Right lobe of liver (tissue), 4 donors: ENCODE results near the gene CLDN24.

Experiments
- CTCF ChIP-seq, 4 donors: fragments of 200-600 bp in 3 of 4; fragments of 450-650 bp in 1 of 4; IDR thresholded peaks; one replicate each; pipeline versions ENCODE4 v1.5.1 to v1.8.0; 2016 to 2022; ENCODE audit warnings: antibody characterized with exemption in 4 of 4, mild to moderate bottlenecking in 2 of 4
- POLR2A ChIP-seq: fragments of 450-650 bp; IDR thresholded peaks from one replicate; pipeline ENCODE4 v1.6.1; 2017; ENCODE audit warnings: antibody characterized with exemption, mild to moderate bottlenecking
- donor health status: DM: no; HTN: no; CAD: no.
- donor health status: DM: no; HTN: no; CAD: no.
- donor health status: DM: no; HTN: yes; CAD: no.

DNA sequence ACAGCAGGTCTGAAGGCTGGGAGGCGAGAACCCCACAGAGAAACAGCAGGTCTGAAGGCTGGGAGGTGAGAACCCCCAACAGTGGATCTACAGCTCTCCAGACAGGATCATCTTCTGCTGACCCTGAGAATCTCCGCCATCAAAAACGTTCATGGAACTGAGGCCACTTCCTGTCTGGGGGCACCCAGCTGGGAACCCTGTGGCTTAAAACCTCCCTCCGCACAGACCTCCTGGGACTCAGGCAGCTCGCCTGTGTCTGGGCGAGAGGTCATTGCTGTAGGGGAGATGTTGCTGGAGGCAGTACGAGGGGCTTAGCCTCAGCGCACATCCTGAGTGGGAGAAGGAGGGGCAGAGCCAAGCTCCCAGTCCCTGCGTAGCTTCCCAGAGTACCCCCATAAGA is 15.1 kb upstream of the CLDN24 start:
- TF ChIP-seq CTCF (IDR thresholded peaks at IDR 0.05) (no peak), POLR2A (no peak)
